Activated naive CD8-positive, alpha-beta T cell treated with anti-CD3 and anti-CD28 coated beads for 36 hours (primary cell): ENCODE measurements around the gene PIGH. TPM values are rescaled to one million over a fixed set of nuclear protein-coding genes. Genes with fewer than 3 reads are reported as not detected.
"Not testable (repeated sequence)": the region's sequence is repeated elsewhere in the genome, so short reads cannot be mapped to it uniquely, and the experiment has no call there.

Experiments
- DNase-seq: peaks from one replicate; pipeline ENCODE4 v3.0.0; 2021
- H3K27ac Mint-ChIP-seq: one replicate; pipeline ENCODE4 v1.8.0; 2022; ENCODE audit warnings: mild to moderate bottlenecking, moderate library complexity, mixed read lengths
- H3K27me3 Mint-ChIP-seq: one replicate; pipeline ENCODE4 v1.8.0; 2022; ENCODE audit warnings: mild to moderate bottlenecking, mixed read lengths
- H3K36me3 Mint-ChIP-seq: one replicate; pipeline ENCODE4 v1.8.0; 2021; ENCODE audit warnings: mild to moderate bottlenecking, mixed read lengths
- H3K4me1 Mint-ChIP-seq: one replicate; pipeline ENCODE4 v1.8.0; 2021; ENCODE audit warnings: mixed read lengths
- H3K4me3 Mint-ChIP-seq: one replicate; pipeline ENCODE4 v1.8.0; 2022; ENCODE audit warnings: mild to moderate bottlenecking, moderate library complexity, mixed read lengths
- H3K9me3 Mint-ChIP-seq: one replicate; pipeline ENCODE4 v1.8.0; 2022; ENCODE audit warnings: mixed read lengths
- total RNA-seq, 2 experiments: library from RNA; stranded (reverse); gene quantifications; one replicate each; pipeline ENCODE4 v1.2.3, GENCODE V29; 2021

PIGH gene
- total RNA-seq, 2 experiments from 2014 or later, result 17.5 to 18.2 TPM

- H3K27ac Mint-ChIP-seq, result no peak overlapping the region
- no peaks in the 10 kb centered on the region for H3K27me3 Mint-ChIP-seq
- H3K36me3 Mint-ChIP-seq, result no peaks in the 10 kb centered on the region
- DNase-seq, result no peak
- H3K9me3 Mint-ChIP-seq, result no peaks in the 10 kb centered on the region
- no peak overlapping the region for H3K4me3 Mint-ChIP-seq
- H3K4me1 Mint-ChIP-seq, result peaks cover 1% of the 10 kb centered on the region
Observed at GRCh38 chr14:67555518-67556090, 44.5 kb downstream of the PIGH start.

GRCh38 chr14:67554341-67554740 is 45.7 kb downstream of the PIGH start:
- no peaks in the 10 kb centered on the region for H3K36me3 Mint-ChIP-seq
- DNase-seq, result no peak
- H3K9me3 Mint-ChIP-seq, result no peaks in the 10 kb centered on the region
- H3K27ac Mint-ChIP-seq, result no peak overlapping the region
- H3K27me3 Mint-ChIP-seq, result no peaks in the 10 kb centered on the region
- no peak overlapping the region for H3K4me3 Mint-ChIP-seq
- peaks cover 1% of the 10 kb centered on the region for H3K4me1 Mint-ChIP-seq

GRCh38 chr14:67553547-67553946 is 46.5 kb downstream of the PIGH start:
- Mint-ChIP-seq H3K9me3 (no peaks in the 10 kb centered on the region), H3K36me3 (no peaks in the 10 kb centered on the region), H3K27ac (no peak overlapping the region), H3K27me3 (no peaks in the 10 kb centered on the region), H3K4me3 (no peak overlapping the region), H3K4me1 (peaks cover 1% of the 10 kb centered on the region)
- no peak for DNase-seq

- Mint-ChIP-seq H3K27ac (no peak overlapping the region), H3K4me3 (no peak overlapping the region)
Observed at GRCh38 chr14:67551940-67552339, 48.1 kb downstream of the PIGH start.

GRCh38 chr14:67551123-67551522 is 48.9 kb downstream of the PIGH start:
- Mint-ChIP-seq H3K27me3 (no peaks in the 10 kb centered on the region), H3K4me1 (no peaks in the 10 kb centered on the region), H3K36me3 (no peaks in the 10 kb centered on the region), H3K27ac (no peak overlapping the region), H3K4me3 (no peak overlapping the region), H3K9me3 (no peaks in the 10 kb centered on the region)
- no peak for DNase-seq

More at GRCh38 chr14:67551940-67552339, 48.1 kb downstream of the PIGH start:
- H3K27me3 Mint-ChIP-seq, result no peaks in the 10 kb centered on the region
- DNase-seq, result no peak
- peaks cover under 1% of the 10 kb centered on the region for H3K4me1 Mint-ChIP-seq
- no peaks in the 10 kb centered on the region for H3K36me3 Mint-ChIP-seq
- H3K9me3 Mint-ChIP-seq, result no peaks in the 10 kb centered on the region

GRCh38 chr14:67549734-67550133 is 50.3 kb downstream of the PIGH start:
- Mint-ChIP-seq H3K4me1 (no peaks in the 10 kb centered on the region), H3K36me3 (peaks cover 3% of the 10 kb centered on the region), H3K27ac (no peak overlapping the region), H3K27me3 (peaks cover 4% of the 10 kb centered on the region), H3K9me3 (peaks cover 3% of the 10 kb centered on the region), H3K4me3 (no peak overlapping the region)
- DNase-seq, result no peak

- peaks cover 4% of the 10 kb centered on the region for H3K27me3 Mint-ChIP-seq
- no peak for DNase-seq
- no peak overlapping the region for H3K4me3 Mint-ChIP-seq
- H3K27ac Mint-ChIP-seq, result no peak overlapping the region
- H3K9me3 Mint-ChIP-seq, result peaks cover 3% of the 10 kb centered on the region
- peaks cover 8% of the 10 kb centered on the region for H3K36me3 Mint-ChIP-seq
- no peaks in the 10 kb centered on the region for H3K4me1 Mint-ChIP-seq
Observed at GRCh38 chr14:67547224-67547780, 52.8 kb downstream of the PIGH start.

GRCh38 chr14:67544590-67544989 is 55.5 kb downstream of the PIGH start:
- Mint-ChIP-seq H3K4me1 (no peaks in the 10 kb centered on the region), H3K27me3 (peaks cover 11% of the 10 kb centered on the region), H3K9me3 (peaks cover 3% of the 10 kb centered on the region), H3K4me3 (no peak overlapping the region), H3K36me3 (peaks cover 8% of the 10 kb centered on the region), H3K27ac (no peak overlapping the region)
- no peak for DNase-seq

GRCh38 chr14:67542620-67543019 is 57.4 kb downstream of the PIGH start:
- not testable (repeated sequence) for DNase-seq, H3K4me3 Mint-ChIP-seq, H3K9me3 Mint-ChIP-seq, H3K4me1 Mint-ChIP-seq, H3K27ac Mint-ChIP-seq, H3K36me3 Mint-ChIP-seq
- H3K27me3 Mint-ChIP-seq, result peaks cover 11% of the 10 kb centered on the region

- Mint-ChIP-seq H3K27ac (no peak overlapping the region), H3K4me3 (peak overlapping the region; percentile 26), H3K4me1 (no peaks in the 10 kb centered on the region), H3K9me3 (peaks cover 3% of the 10 kb centered on the region), H3K27me3 (peaks cover 11% of the 10 kb centered on the region), H3K36me3 (peaks cover 8% of the 10 kb centered on the region)
- DNase-seq, result no peak
Observed at GRCh38 chr14:67541448-67542387, 58.4 kb downstream of the PIGH start.

Other genes starting within 250 kb of the PIGH start
- 10 to 100 TPM; 26.8 to 28.3 TPM for gene ATP6V1D, start 240.5 kb downstream of the PIGH start, total RNA-seq
- 100 to 1,000 TPM; 299 to 302 TPM for gene EIF2S1, start 239.9 kb downstream of the PIGH start, total RNA-seq
- gene PLEK2, start 188.1 kb downstream of the PIGH start, total RNA-seq, result 1 to 10 TPM; 4.1 to 4.2 TPM
- 1 to 10 TPM; 3.1 to 3.5 TPM for gene TMEM229B, start 111.5 kb downstream of the PIGH start, total RNA-seq
- gene PLEKHH1, start 67.0 kb downstream of the PIGH start, total RNA-seq, result 1 to 10 TPM; 2.4 to 3.3 TPM
- gene ARG2, start 19.7 kb upstream of the PIGH start, total RNA-seq, result 10 to 100 TPM in 1 of 2 experiments, 1 to 10 TPM in 1; 8.7 to 10.2 TPM
- 10 to 100 TPM; 70.7 to 72.5 TPM for gene VTI1B, start 74.4 kb upstream of the PIGH start, total RNA-seq
- 10 to 100 TPM; 72.5 to 74.0 TPM for gene RDH11, start 95.5 kb upstream of the PIGH start, total RNA-seq
- not detected for gene RDH12, start 101.6 kb upstream of the PIGH start, total RNA-seq
- 10 to 100 TPM; 18.2 to 20.0 TPM for gene ZFYVE26, start 216.3 kb upstream of the PIGH start, total RNA-seq
- 10 to 100 TPM; 27.4 to 31.6 TPM for gene RAD51B, start 219.5 kb upstream of the PIGH start, total RNA-seq